ENCODE measurements around the gene TMPRSS12.
"Not testable (repeated sequence)": the region's sequence is repeated elsewhere in the genome, so short reads cannot be mapped to it uniquely, and the experiment has no call there.

Gene TMPRSS12

DNA sequence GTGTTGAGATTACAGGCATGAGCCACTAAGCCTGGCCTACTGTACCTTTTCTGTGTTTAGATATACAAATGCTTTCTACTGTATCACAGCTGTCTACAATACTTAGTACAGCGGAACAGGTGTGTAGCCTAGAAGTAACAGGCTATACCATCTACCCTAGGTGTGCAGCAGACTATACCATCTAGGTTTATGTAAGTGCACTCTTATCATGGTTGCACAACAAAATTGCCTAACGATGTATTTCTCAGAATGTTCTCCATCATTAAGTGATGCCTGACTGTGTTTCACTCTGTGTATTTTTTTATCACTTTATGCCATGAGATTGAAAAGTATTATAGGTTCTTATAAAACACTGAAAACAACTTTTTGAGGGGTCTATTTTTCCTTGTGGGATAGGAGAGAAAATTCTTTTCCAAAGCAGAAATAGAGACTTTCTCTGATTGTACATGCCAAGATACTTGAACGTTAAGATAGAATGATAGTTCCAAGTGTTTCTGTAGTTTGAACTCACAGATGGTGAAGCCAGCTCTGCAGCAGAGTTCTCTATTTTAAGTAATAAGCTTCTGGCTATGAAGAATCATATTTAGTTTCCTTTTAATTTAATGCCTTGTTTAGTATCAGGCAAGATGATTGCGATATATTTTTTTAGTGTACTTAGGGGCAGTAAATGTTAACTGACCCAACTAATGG lies 17.0 kb downstream of the TMPRSS12 start:
- DNase-seq (ENCODE audit: low read depth) = no peak

GRCh38 chr12:50862316-50862715 lies 19.6 kb downstream of the TMPRSS12 start:
- no peak for DNase-seq (ENCODE audit: low read depth)

DNA sequence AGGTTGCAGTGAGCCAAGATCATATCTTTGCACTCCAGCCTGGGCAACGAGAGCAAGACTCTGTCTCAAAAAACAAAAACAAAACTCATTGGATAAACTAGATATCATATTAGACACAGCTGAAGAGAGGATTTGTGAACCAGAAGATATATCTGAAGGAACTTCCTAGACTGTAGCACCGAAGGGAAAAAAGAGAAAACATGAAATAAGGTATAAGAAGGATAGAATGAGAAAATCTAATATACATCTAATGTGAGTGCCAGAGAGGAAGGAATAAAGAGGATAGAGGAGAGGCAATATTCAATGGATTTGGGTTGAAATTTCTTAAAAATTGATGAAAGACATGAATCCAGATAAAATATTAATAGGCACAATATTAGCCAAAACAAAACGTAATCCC lies 22.5 kb downstream of the TMPRSS12 start:
- DNase-seq (ENCODE audit: low read depth) = no peak

- not testable (repeated sequence) for DNase-seq (ENCODE audit: low read depth)
Observed at GRCh38 chr12:50868881-50869280, 26.2 kb downstream of the TMPRSS12 start.

GRCh38 chr12:50882563-50882962 lies 39.8 kb downstream of the TMPRSS12 start:
- no peak for DNase-seq (ENCODE audit: low read depth)

DNA sequence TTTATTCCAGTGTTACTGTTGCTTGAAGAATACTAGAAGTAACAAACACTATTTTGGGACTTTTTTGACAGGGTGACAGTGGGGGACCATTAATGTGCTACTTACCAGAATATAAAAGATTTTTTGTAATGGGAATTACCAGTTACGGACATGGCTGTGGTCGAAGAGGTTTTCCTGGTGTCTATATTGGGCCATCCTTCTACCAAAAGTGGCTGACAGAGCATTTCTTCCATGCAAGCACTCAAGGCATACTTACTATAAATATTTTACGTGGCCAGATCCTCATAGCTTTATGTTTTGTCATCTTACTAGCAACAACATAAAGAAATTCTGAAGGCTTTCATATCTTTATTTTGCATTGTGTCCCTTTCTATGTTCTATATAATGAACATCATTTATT lies 44.5 kb downstream of the TMPRSS12 start:
- no peak for DNase-seq (ENCODE audit: low read depth)

GRCh38 chr12:50888666-50889065 lies 45.9 kb downstream of the TMPRSS12 start:
- no peak for DNase-seq (ENCODE audit: low read depth)

DNA sequence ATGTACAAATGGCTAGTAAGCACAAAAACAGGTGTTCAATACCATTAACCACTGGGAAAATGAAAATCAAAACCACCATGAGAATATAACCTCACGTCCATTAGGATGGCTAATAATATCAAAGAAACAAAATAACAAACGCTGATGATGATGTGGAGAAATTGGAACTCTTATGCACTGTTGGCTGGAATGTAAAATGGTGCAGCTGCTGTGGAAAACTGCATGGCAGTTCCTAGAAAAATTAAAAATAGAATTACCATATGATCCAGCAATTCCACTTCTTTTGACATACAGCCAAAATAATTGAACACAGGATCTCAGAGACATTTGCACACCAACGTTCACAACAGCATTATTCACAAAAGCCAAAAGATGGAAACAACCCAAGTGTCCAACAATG lies 51.5 kb downstream of the TMPRSS12 start:
- no peak for DNase-seq (ENCODE audit: low read depth)

GRCh38 chr12:50901685-50902113 lies 59.0 kb downstream of the TMPRSS12 start:
- DNase-seq (ENCODE audit: low read depth) = no peak

- not testable (repeated sequence) for DNase-seq (ENCODE audit: low read depth)
Observed at GRCh38 chr12:50908479-50908878, 65.8 kb downstream of the TMPRSS12 start.

GRCh38 chr12:50912361-50912760 lies 69.6 kb downstream of the TMPRSS12 start:
- DNase-seq (ENCODE audit: low read depth) = not testable (repeated sequence)

DNA sequence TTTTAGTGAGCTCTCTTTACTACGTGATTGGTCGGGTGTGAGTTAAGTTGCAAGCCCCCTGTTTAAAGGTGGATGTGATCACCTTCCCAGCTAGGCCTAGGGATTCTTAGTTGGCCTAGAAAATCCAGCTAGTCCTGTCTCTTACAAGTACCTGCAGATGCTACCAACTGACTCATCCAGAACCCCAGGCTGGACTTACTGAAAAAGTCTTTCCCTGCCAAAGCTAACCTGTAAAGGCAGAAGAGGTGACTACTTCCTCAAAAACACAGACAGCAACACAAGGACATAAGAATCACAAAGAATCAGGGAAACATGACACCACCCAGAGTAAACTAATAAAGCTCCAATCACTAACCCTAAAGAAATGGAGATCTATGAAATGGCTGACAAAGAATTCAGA lies 70.5 kb downstream of the TMPRSS12 start:
- DNase-seq (ENCODE audit: low read depth) = no peak

DNA sequence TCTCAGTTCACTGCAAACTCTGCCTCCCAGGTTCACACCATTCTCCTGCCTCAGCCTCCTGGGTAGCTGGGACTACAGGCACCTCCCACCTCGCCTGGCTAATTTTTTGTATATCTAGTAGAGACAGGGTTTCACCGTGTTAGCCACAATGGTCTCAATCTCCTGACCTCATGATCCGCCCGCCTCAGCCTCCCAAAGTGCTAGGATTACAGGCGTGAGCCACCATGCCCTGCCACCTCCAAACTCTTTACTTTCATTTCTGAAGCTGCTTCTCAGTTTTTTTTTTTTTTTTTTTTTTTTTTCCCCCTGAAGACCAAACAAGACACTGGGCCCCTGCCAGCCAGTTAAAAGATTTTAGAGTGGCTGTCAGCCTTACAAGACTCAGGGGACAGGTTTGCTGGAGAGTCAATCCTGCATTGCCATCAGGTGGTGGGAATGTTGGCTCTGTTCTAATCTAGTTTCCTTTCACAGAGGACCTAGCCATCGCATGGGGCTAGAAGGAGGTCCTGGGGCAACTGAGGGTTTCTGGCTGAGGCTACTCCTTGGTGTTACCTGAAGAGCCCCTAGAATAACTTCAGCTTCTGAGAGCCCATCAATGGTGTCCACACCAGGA lies 72.3 kb downstream of the TMPRSS12 start:
- no peak for DNase-seq (ENCODE audit: low read depth)

- no peak for DNase-seq (ENCODE audit: low read depth)
Observed at GRCh38 chr12:50916292-50916691, 73.6 kb downstream of the TMPRSS12 start.

GRCh38 chr12:50918584-50919316 lies 76.0 kb downstream of the TMPRSS12 start:
- DNase-seq (ENCODE audit: low read depth) = no peak

- no peak for DNase-seq (ENCODE audit: low read depth)
Observed at GRCh38 chr12:50922820-50923219, 80.1 kb downstream of the TMPRSS12 start.

DNA sequence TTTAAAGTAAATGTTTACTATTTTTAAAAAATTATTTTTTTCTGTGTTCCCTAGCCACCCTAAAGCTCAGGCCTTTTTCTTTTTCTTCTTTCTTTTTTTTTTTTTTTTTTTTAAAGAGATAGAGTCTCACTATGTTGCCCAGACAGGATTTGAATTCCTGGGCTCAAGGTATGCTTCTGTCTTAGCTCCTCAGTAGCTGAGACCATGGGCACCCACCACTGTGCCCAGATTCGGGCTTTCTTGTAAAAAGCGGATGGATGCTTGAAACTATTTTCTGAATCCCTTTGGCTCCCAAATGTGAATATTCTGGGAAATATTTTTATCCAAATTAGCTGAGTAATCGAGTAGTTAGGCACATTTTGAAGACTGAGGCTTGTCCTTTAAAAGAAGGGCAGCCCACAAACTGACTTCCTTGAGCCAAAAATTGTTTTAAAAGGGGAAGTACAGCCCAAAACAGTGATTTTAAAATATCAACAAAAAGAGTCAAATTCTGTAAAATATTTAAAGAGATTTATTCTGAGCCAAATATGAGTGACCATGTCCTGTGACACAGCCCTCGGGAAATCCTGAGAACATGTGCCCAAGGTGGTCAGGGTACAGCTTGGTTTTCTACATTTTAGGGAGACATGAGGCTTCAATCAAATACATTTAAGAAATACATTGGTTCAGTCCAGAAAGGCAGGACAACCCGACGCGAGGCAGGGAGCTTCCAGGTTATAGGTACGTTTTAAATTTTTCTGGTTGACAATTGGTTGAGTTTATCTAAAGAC lies 80.8 kb downstream of the TMPRSS12 start:
- DNase-seq (ENCODE audit: low read depth) = no peak

DNA sequence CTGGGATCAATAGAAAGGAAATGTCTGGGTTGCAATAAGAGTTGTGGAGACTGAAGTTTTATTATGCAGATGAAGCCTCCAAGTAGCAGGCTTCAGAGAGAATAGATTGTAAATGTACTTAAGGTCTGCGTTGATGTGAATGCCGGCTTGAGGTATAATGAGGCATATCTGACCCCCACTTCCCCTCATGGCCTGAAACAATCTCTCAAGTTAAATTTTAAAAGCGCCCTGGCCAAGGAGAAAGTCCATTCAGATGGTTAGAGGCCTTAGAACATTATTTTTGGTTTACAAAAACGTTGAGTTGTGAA lies 81.4 kb downstream of the TMPRSS12 start:
- DNase-seq (ENCODE audit: low read depth) = no peak

DNA sequence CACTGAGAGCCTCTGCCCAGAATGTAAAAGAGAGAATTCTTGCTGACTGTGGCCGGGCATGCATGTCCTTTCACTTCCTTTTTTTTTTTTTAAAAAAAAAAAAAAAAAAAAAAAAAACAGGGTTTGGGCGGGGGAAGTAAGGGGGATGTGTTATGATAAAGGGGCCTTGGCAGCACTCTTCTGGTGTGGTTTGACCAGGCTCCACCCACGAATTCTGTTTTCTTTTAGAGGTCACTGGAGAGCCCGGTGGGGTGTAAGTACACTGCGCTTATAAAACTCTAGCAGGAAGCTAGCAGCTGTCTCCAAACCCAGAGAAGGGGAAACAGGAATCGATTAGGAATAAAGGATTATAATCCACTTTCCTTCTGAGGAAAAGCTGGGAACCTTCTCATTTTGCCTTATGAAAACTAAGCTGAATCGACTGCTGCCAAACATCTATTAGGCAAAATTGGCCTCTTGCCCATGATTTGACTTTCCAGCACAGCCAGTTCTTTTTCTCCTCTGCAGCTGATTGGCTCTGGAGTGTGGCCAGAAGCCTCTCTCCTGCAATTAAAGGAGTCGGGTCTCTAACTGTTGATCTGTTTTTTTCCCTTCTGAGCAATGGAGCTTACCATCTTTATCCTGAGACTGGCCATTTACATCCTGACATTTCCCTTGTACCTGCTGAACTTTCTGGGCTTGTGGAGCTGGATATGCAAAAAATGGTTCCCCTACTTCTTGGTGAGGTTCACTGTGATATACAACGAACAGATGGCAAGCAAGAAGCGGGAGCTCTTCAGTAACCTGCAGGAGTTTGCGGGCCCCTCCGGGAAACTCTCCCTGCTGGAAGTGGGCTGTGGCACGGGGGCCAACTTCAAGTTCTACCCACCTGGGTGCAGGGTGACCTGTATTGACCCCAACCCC lies 82.0 kb downstream of the TMPRSS12 start:
- no peak for DNase-seq (ENCODE audit: low read depth)

GRCh38 chr12:50925342-50925651 lies 82.6 kb downstream of the TMPRSS12 start:
- DNase-seq (ENCODE audit: low read depth) = no peak

- no peak for DNase-seq (ENCODE audit: low read depth)
Observed at GRCh38 chr12:50925920-50926319, 83.2 kb downstream of the TMPRSS12 start.

GRCh38 chr12:50926415-50926814 lies 83.7 kb downstream of the TMPRSS12 start:
- no peak for DNase-seq (ENCODE audit: low read depth)

Data from activated T-helper 1 cell treated with Interleukin-2 at 50 U/mL for 16 hours (primary cell).